NOMO-1 treated with dmso at 0.1 percent for 144 hours (cell line): ENCODE measurements around the gene S100A1.
"Not testable (repeated sequence)": the region's sequence is repeated elsewhere in the genome, so short reads cannot be mapped to it uniquely, and the experiment has no call there.

Experiments
- DNase-seq: peaks from one replicate; lab custom pipeline; 2025; ENCODE audit not compliant: unreplicated experiment; lab: John Stamatoyannopoulos, UW

Gene S100A1

GRCh38 chr1:153629971-153630370 lies 1.7 kb downstream of the S100A1 start:
- no peak for DNase-seq

GRCh38 chr1:153630384-153630783 lies 2.1 kb downstream of the S100A1 start:
- DNase-seq: no peak

GRCh38 chr1:153631047-153632022 lies 3.1 kb downstream of the S100A1 start:
- no peak for DNase-seq

- DNase-seq: no peak
These were observed 5.0 kb downstream of the S100A1 start for GRCh38 chr1:153633161-153633753.

GRCh38 chr1:153633754-153634665 lies 5.8 kb downstream of the S100A1 start, which contains the start of gene CHTOP:
Gene CHTOP, plus strand, starts transcription at chr1:153634066. Its CDS starts 2,523 bp downstream, at chr1:153636589.
- peak; percentile 96 for DNase-seq

- DNase-seq: no peak
These were observed 7.6 kb downstream of the S100A1 start for GRCh38 chr1:153635872-153636271.

GRCh38 chr1:153636312-153636711 lies 8.1 kb downstream of the S100A1 start:
- DNase-seq: no peak

GRCh38 chr1:153638261-153638660 lies 10.0 kb downstream of the S100A1 start:
- DNase-seq: no peak

GRCh38 chr1:153639280-153639679 lies 11.0 kb downstream of the S100A1 start:
- no peak for DNase-seq

- not testable (repeated sequence) for DNase-seq
These were observed 12.0 kb downstream of the S100A1 start for GRCh38 chr1:153640213-153640612.

GRCh38 chr1:153640861-153641260 lies 12.6 kb downstream of the S100A1 start:
- no peak for DNase-seq

- DNase-seq: no peak
These were observed 13.9 kb downstream of the S100A1 start for GRCh38 chr1:153642161-153642560.

GRCh38 chr1:153643100-153643499 lies 14.9 kb downstream of the S100A1 start:
- DNase-seq: no peak

GRCh38 chr1:153643816-153644215 lies 15.6 kb downstream of the S100A1 start:
- DNase-seq: no peak

- peak; percentile 71 for DNase-seq
These were observed 18.6 kb downstream of the S100A1 start for GRCh38 chr1:153646672-153647345.

- no peak for DNase-seq
These were observed 19.1 kb downstream of the S100A1 start for GRCh38 chr1:153647346-153647714.

- no peak for DNase-seq
These were observed 19.9 kb downstream of the S100A1 start for GRCh38 chr1:153648000-153648643.

- DNase-seq: no peak
These were observed 21.1 kb downstream of the S100A1 start for GRCh38 chr1:153649137-153649862.

- DNase-seq: no peak
These were observed 21.6 kb downstream of the S100A1 start for GRCh38 chr1:153649863-153650235.
